Measurements from ENCODE around the gene CYP4B1. TPM values are rescaled to one million over a fixed set of nuclear protein-coding genes. Genes with fewer than 3 reads are reported as not detected.
A peak's percentile ranks its signal among the peaks of the same experiment; 100 is the strongest.
"Not testable (repeated sequence)": the region's sequence is repeated elsewhere in the genome, so short reads cannot be mapped to it uniquely, and the experiment has no call there.

Gene CYP4B1
- total RNA-seq, 4 donors from 2014 or later: 42.5 to 184 (median 77.6) TPM

- peak; percentile 22 for ATAC-seq
- peak overlapping the region in 1 of 4 donors; percentile 38 for H3K27ac ChIP-seq
- H3K27me3 ChIP-seq: no peaks in the 10 kb centered on the region
- WGBS, 2 donors (ENCODE audit: low coverage in 1 of 2): 50 to 53% methylated on average over 1 to 3 of the region's 5 CpGs
- no peaks in the 10 kb centered on the region for H3K4me1 ChIP-seq
- peaks cover 0 to 3% of the 10 kb centered on the region in 2 donors for H3K36me3 ChIP-seq
- TF ChIP-seq CTCF (IDR thresholded peaks at IDR 0.05) (no peak), POLR2A (IDR thresholded peaks at IDR 0.05) (no peak), POLR2AphosphoS5 (IDR thresholded peaks at IDR 0.05) (no peak), EP300 (IDR thresholded peaks at IDR 0.05) (no peak)
- no peak overlapping the region for H3K4me3 ChIP-seq
- H3K9me3 ChIP-seq: peaks cover 0 to 5% (median 0%) of the 10 kb centered on the region in 3 donors
Observed at GRCh38 chr1:46820560-46821060, 21.8 kb downstream of the CYP4B1 start.

GRCh38 chr1:46822248-46822826, 23.5 kb downstream of the CYP4B1 start:
- H3K27ac ChIP-seq: peak overlapping the region in 1 of 4 donors; percentile 51
- H3K36me3 ChIP-seq: peaks cover 0 to 3% of the 10 kb centered on the region in 2 donors
- no peak overlapping the region for H3K4me3 ChIP-seq
- peak; percentile 22 for ATAC-seq
- no peak for TF ChIP-seq POLR2A (IDR thresholded peaks at IDR 0.05)
- no peak for TF ChIP-seq POLR2AphosphoS5 (IDR thresholded peaks at IDR 0.05)
- TF ChIP-seq EP300 (IDR thresholded peaks at IDR 0.05): no peak
- H3K9me3 ChIP-seq: peaks cover 0 to 13% (median 0%) of the 10 kb centered on the region in 3 donors
- WGBS, 2 donors (ENCODE audit: low coverage in 1 of 2): 64 to 84% methylated on average over 3 of the region's 3 CpGs
- no peaks in the 10 kb centered on the region for H3K4me1 ChIP-seq
- H3K27me3 ChIP-seq: no peaks in the 10 kb centered on the region

GRCh38 chr1:46823151-46823550, 24.3 kb downstream of the CYP4B1 start:
- Histone ChIP-seq H3K9me3 (peaks cover 0 to 13% (median 0%) of the 10 kb centered on the region in 3 donors), H3K27me3 (no peaks in the 10 kb centered on the region), H3K27ac (peak overlapping the region in 1 of 4 donors; percentile 4), H3K4me1 (no peaks in the 10 kb centered on the region), H3K36me3 (peaks cover 0 to 3% of the 10 kb centered on the region in 2 donors), H3K4me3 (no peak overlapping the region)
- no peak for TF ChIP-seq CTCF (IDR thresholded peaks at IDR 0.05)
- TF ChIP-seq EP300 (IDR thresholded peaks at IDR 0.05): no peak
- no peak for TF ChIP-seq POLR2A (IDR thresholded peaks at IDR 0.05)
- ATAC-seq: no peak
- WGBS, 2 donors (ENCODE audit: low coverage in 1 of 2): 23% methylated on average over 2 of the region's 2 CpGs

GRCh38 chr1:46826892-46827291, 28.0 kb downstream of the CYP4B1 start:
- not testable (repeated sequence) for H3K27me3 ChIP-seq, H3K27ac ChIP-seq, H3K4me3 ChIP-seq, ATAC-seq, H3K36me3 ChIP-seq, H3K4me1 ChIP-seq
- peaks cover 0 to 13% (median 0%) of the 10 kb centered on the region in 3 donors for H3K9me3 ChIP-seq
- 67% methylated on average over 2 of the region's 2 CpGs; no CpG with 5 or more reads in 1 of the 2 donors for WGBS, 2 donors (ENCODE audit: low coverage in 1 of 2)

- Histone ChIP-seq H3K36me3 (no peaks in the 10 kb centered on the region), H3K27ac (no peak overlapping the region), H3K4me3 (no peak overlapping the region), H3K9me3 (peaks cover 0 to 8% (median 0%) of the 10 kb centered on the region in 3 donors), H3K27me3 (peaks cover 9% of the 10 kb centered on the region), H3K4me1 (no peaks in the 10 kb centered on the region)
- TF ChIP-seq EP300 (IDR thresholded peaks at IDR 0.05) (no peak), CTCF (IDR thresholded peaks at IDR 0.05) (no peak), POLR2A (IDR thresholded peaks at IDR 0.05) (no peak), POLR2AphosphoS5 (IDR thresholded peaks at IDR 0.05) (no peak)
- no peak for ATAC-seq
- 62 to 76% methylated on average over 2 to 5 of the region's 10 CpGs for WGBS, 2 donors (ENCODE audit: low coverage in 1 of 2)
Observed at GRCh38 chr1:46830665-46831322, 31.9 kb downstream of the CYP4B1 start.

GRCh38 chr1:46835469-46835868, 36.6 kb downstream of the CYP4B1 start:
- H3K9me3 ChIP-seq, H3K36me3 ChIP-seq, H3K27ac ChIP-seq, H3K4me1 ChIP-seq, ATAC-seq, H3K27me3 ChIP-seq, H3K4me3 ChIP-seq: not testable (repeated sequence)
- 66 to 72% methylated on average over 6 of the region's 6 CpGs for WGBS, 2 donors (ENCODE audit: low coverage in 1 of 2)

GRCh38 chr1:46846386-46846785, 47.5 kb downstream of the CYP4B1 start:
- whole genome bisulfite sequencing, 2 donors (ENCODE audit: low coverage in 1 of 2): 68 to 100% methylated on average over 1 to 7 of the region's 9 CpGs

GRCh38 chr1:46857660-46858065, 58.8 kb downstream of the CYP4B1 start:
- H3K27ac ChIP-seq, H3K4me1 ChIP-seq, H3K36me3 ChIP-seq, H3K27me3 ChIP-seq, H3K4me3 ChIP-seq, ATAC-seq, H3K9me3 ChIP-seq: not testable (repeated sequence)
- no CpG with 5 or more reads among the region's 8 CpGs for WGBS, 2 donors (ENCODE audit: low coverage in 1 of 2)

More at GRCh38 chr1:46846386-46846785, 47.5 kb downstream of the CYP4B1 start:
- not testable (repeated sequence) for ATAC-seq, H3K4me3 ChIP-seq, H3K27ac ChIP-seq, H3K9me3 ChIP-seq, H3K4me1 ChIP-seq, H3K36me3 ChIP-seq
- peaks cover 12% of the 10 kb centered on the region for H3K27me3 ChIP-seq
